Measurements from ENCODE around the gene CDK5R1. TPM values are rescaled to one million over a fixed set of nuclear protein-coding genes. Genes with fewer than 3 reads are reported as not detected.

CDK5R1 gene
- total and polyA plus RNA-seq, 2 donors (not counting 3 experiments of a cell fraction or from before 2014, with no cell fraction given): 1.6 to 3.9 TPM

DNA sequence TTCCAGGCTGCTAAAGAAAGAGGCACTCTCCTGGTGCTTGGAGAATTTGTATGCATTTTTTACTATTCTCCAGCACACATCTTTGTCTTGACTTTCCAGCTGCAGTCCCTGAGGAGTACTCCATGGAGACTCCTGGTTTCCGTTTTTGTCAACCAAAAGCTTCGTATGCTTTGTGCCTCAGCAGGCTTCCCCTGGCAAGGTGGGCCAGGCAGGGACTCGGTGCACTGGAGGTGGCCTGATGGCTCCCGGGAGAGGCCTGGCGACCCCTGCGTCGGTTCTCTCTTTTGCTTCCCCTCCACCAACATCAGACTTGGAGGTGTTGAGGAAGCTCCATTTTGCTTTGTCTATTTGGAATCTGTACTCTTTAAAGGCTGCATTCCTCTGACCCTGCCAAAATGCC is 23.7 kb downstream of the CDK5R1 start:
- Histone ChIP-seq H3K9me1 (replicated peaks; ENCODE audit: control insufficient read depth, extremely low read depth, insufficient read depth, low read length) (no peaks in the 10 kb centered on the region), H3K4me1 (ENCODE audit: control insufficient read depth, extremely low read depth, insufficient read depth, low read length) (no peaks in the 10 kb centered on the region), H3K9ac (replicated peaks; ENCODE audit: extremely low read depth, insufficient read depth, low read length) (no peak overlapping the region), H2AFZ (ENCODE audit: low read depth, low read length) (no peak overlapping the region), H3K9me3 (replicated peaks; ENCODE audit: control insufficient read depth, insufficient read depth, low read length) (no peaks in the 10 kb centered on the region), H3K27me3 (ENCODE audit: control insufficient read depth in 2 of 2, insufficient read depth in 2 of 2, low read length in 2 of 2) (no peaks in the 10 kb centered on the region), H4K20me1 (replicated peaks; ENCODE audit: control insufficient read depth, extremely low read depth, insufficient read depth, low read length) (no peaks in the 10 kb centered on the region), H3K79me2 (ENCODE audit: control insufficient read depth, insufficient read depth, low read length) (no peaks in the 10 kb centered on the region), H3K27ac (ENCODE audit: insufficient read depth, low read depth, low read length) (no peak overlapping the region), H3K36me3 (ENCODE audit: control insufficient read depth in 2 of 2, extremely low read depth in 1 of 2, insufficient read depth in 2 of 2, low read length in 2 of 2) (no peaks in the 10 kb centered on the region), H3K4me2 (ENCODE audit: insufficient read depth, low read length) (no peak overlapping the region), H3K4me3 (replicated peaks in 1 of 3; ENCODE audit: insufficient read depth in 1 of 3, low read depth in 1 of 3, low read length in 3 of 3) (no peak overlapping the region)
- no peak for DNase-seq (ENCODE audit: low read depth, low spot score)
- dilution Hi-C loops (cut with MboI; ENCODE audit: extremely low pct_ligation_motif_present, low sequenced_read_pairs): no loop called here
- CTCF ChIA-PET: interaction anchor here (0.9 kb wide), 1 partner anchor 49 kb away, joined by 3 read pairs; no protein-coding TSS in a partner anchor
- no peak for FAIRE-seq
- no peak for TF ChIP-seq GATA2 (IDR thresholded peaks at IDR 0.05; ENCODE audit: insufficient read depth, insufficient read length, low read depth, low read length)
- TF ChIP-seq JUN (IDR thresholded peaks at IDR 0.05; ENCODE audit: borderline replicate concordance, insufficient read depth, insufficient read length, low read depth): no peak
- TF ChIP-seq FOS (IDR thresholded peaks at IDR 0.05; ENCODE audit: borderline replicate concordance, insufficient read depth, low read length): no peak
- no peak for TF ChIP-seq POLR2A (IDR thresholded peaks at IDR 0.05; ENCODE audit: low read depth, low read length)
- POLR2A ChIA-PET: interaction anchor here (0.7 kb wide), 1 partner anchor 13 kb away, joined by 5 read pairs; no protein-coding TSS in a partner anchor
- no TSS peak for BruUV-seq (replicated peaks)
- intact Hi-C loops (cut with micrococcal nuclease): no loop called here

DNA sequence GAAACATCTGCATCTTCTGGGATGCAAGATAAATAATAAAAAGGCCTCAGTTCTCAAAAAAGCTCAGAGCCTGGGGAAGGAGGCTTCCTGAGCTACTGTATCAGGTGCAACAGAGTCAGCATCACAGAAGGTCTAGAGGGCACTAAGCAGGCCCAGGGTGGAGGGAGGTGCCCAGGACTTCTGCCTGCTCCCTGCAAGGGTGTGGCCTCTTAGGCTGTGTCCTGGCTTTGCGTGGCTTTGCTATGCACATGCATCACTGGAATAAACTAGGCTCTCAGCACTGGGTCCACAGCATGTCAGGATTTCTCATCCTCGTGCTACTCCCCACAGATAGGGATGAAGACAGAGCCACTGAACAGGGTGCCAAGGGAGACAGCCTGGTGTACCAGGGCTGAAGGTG is 25.5 kb downstream of the CDK5R1 start:
- Histone ChIP-seq H3K4me3 (replicated peaks in 1 of 3; ENCODE audit: insufficient read depth in 1 of 3, low read depth in 1 of 3, low read length in 3 of 3) (no peak overlapping the region), H4K20me1 (replicated peaks; ENCODE audit: control insufficient read depth, extremely low read depth, insufficient read depth, low read length) (no peaks in the 10 kb centered on the region), H3K79me2 (ENCODE audit: control insufficient read depth, insufficient read depth, low read length) (no peaks in the 10 kb centered on the region), H3K27ac (ENCODE audit: insufficient read depth, low read depth, low read length) (no peak overlapping the region), H3K9ac (replicated peaks; ENCODE audit: extremely low read depth, insufficient read depth, low read length) (no peak overlapping the region), H3K4me1 (ENCODE audit: control insufficient read depth, extremely low read depth, insufficient read depth, low read length) (no peaks in the 10 kb centered on the region), H3K36me3 (ENCODE audit: control insufficient read depth in 2 of 2, extremely low read depth in 1 of 2, insufficient read depth in 2 of 2, low read length in 2 of 2) (no peaks in the 10 kb centered on the region), H2AFZ (ENCODE audit: low read depth, low read length) (no peak overlapping the region), H3K4me2 (ENCODE audit: insufficient read depth, low read length) (no peak overlapping the region), H3K9me3 (replicated peaks; ENCODE audit: control insufficient read depth, insufficient read depth, low read length) (no peaks in the 10 kb centered on the region), H3K27me3 (ENCODE audit: control insufficient read depth in 2 of 2, insufficient read depth in 2 of 2, low read length in 2 of 2) (no peaks in the 10 kb centered on the region), H3K9me1 (replicated peaks; ENCODE audit: control insufficient read depth, extremely low read depth, insufficient read depth, low read length) (no peaks in the 10 kb centered on the region)
- TF ChIP-seq POLR2AphosphoS5 (IDR thresholded peaks at IDR 0.05; ENCODE audit: insufficient read depth, low read depth, low read length) (no peak), FOS (IDR thresholded peaks at IDR 0.05; ENCODE audit: borderline replicate concordance, insufficient read depth, low read length) (no peak), JUN (IDR thresholded peaks at IDR 0.05; ENCODE audit: borderline replicate concordance, insufficient read depth, insufficient read length, low read depth) (no peak), EZH2 (IDR thresholded peaks at IDR 0.05; ENCODE audit: borderline replicate concordance, low read depth, low read length, severe bottlenecking) (no peak), POLR2A (IDR thresholded peaks at IDR 0.05; ENCODE audit: low read depth, low read length) (no peak), GATA2 (IDR thresholded peaks at IDR 0.05; ENCODE audit: insufficient read depth, insufficient read length, low read depth, low read length) (no peak), MYC (IDR thresholded peaks at IDR 0.05; ENCODE audit: low read depth, low read length) (no peak), CTCF (IDR thresholded peaks at IDR 0.05; ENCODE audit: extremely low read depth in 1 of 2, insufficient read depth in 1 of 2, low read depth in 1 of 2, low read length in 2 of 2) (no peak)
- TF ChIP-seq, protein P1, sequence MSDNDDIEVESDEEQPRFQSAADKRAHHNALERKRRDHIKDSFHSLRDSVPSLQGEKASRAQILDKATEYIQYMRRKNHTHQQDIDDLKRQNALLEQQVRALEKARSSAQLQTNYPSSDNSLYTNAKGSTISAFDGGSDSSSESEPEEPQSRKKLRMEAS (IDR thresholded peaks at IDR 0.05; ENCODE audit: insufficient read depth, insufficient read length): no peak
- CTCF ChIA-PET: interaction anchor here (1.2 kb wide), 1 partner anchor 17 kb away, joined by 3 read pairs; no protein-coding TSS in a partner anchor
- no TSS peak for BruUV-seq (replicated peaks)
- POLR2A ChIA-PET: no interaction called here
- FAIRE-seq: no peak
- no peak for DNase-seq (ENCODE audit: low read depth, low spot score)
- intact Hi-C loops (cut with micrococcal nuclease): no loop called here
- dilution Hi-C loops (cut with MboI; ENCODE audit: extremely low pct_ligation_motif_present, low sequenced_read_pairs): no loop called here

Measured in endothelial cell of umbilical vein (primary cell).